HEK293 (cell line): Measurements from ENCODE around the gene KLK2.

Experiments used
- CTCF ChIA-PET: fragments of 350-600 bp; formaldehyde crosslinking; extraction: SDS; loops from one replicate; lab custom pipeline; 2021; ENCODE audit warnings: antibody characterized with exemption; lab: Yijun Ruan, JAX
- POLR2A ChIA-PET: fragments of 300-600 bp; formaldehyde crosslinking; extraction: SDS; loops from one replicate; lab custom pipeline; 2020; ENCODE audit warnings: antibody characterized with exemption, inconsistent platforms; lab: Yijun Ruan, JAX
- H3K27ac ChIP-seq: fragments of 200-500 bp; sonication (Bioruptor generic); 2 replicates; pipeline ENCODE4 v1.5.1; 2014; ENCODE audit warnings: low read depth, low read length, control low read depth, inconsistent platforms; ENCODE audit errors: extremely low read depth
- H3K36me3 ChIP-seq, 2 experiments: fragments of 200-500 bp in 1 of 2; sonication (Bioruptor generic) in 1 of 2; 1 replicate in 1 of 2; 2 replicates in 1 of 2; pipeline ENCODE4 v1.5.1; 2014 to 2017; ENCODE audit warnings: inconsistent platforms in 2 of 2, low read length in 2 of 2; ENCODE audit not compliant: control insufficient read depth in 2 of 2, insufficient read depth in 1 of 2
- H3K4me1 ChIP-seq: fragments of 200-500 bp; sonication (Bioruptor generic); 2 replicates; pipeline ENCODE4 v1.5.1; 2014; ENCODE audit warnings: mild to moderate bottlenecking, low read length, inconsistent platforms; ENCODE audit not compliant: control insufficient read depth, insufficient read depth
- H3K4me3 ChIP-seq: 2 replicates; pipeline ENCODE4 v1.5.1; 2011; ENCODE audit warnings: low read depth, mild to moderate bottlenecking, control low read depth, low read length, moderate library complexity
- H3K9me3 ChIP-seq: fragments of 200-500 bp; sonication (Bioruptor generic); 2 replicates; pipeline ENCODE4 v1.5.1; 2014; ENCODE audit warnings: low read depth, low read length, inconsistent platforms; ENCODE audit not compliant: control insufficient read depth, insufficient read depth
- EGR2 ChIP-seq: fragments of 450-650 bp; formaldehyde crosslinking; IDR thresholded peaks from 2 replicates; pipeline ENCODE4 v1.5.1; 2016; ENCODE audit warnings: low read depth, missing biosample characterization, missing genetic modification characterization
- ELK4 ChIP-seq: IDR thresholded peaks from 2 replicates; pipeline ENCODE4 v1.6.1; 2011; ENCODE audit warnings: mild to moderate bottlenecking, low read depth, low read length, borderline replicate concordance
- GLIS1 ChIP-seq: fragments of 450-650 bp; formaldehyde crosslinking; IDR thresholded peaks from 2 replicates; pipeline ENCODE4 v1.5.1; 2016; ENCODE audit warnings: missing biosample characterization, missing genetic modification characterization
- PRDM6 ChIP-seq: fragments of 450-650 bp; formaldehyde crosslinking; IDR thresholded peaks from 2 replicates; pipeline ENCODE4 v1.5.1; 2017; ENCODE audit warnings: missing biosample characterization, missing genetic modification characterization
- REST ChIP-seq: fragments of 450-650 bp; formaldehyde crosslinking; IDR thresholded peaks from 2 replicates; pipeline ENCODE4 v1.5.1; 2016; ENCODE audit warnings: missing biosample characterization, missing genetic modification characterization
- SCRT1 ChIP-seq: fragments of 450-650 bp; formaldehyde crosslinking; IDR thresholded peaks from 2 replicates; pipeline ENCODE4 v1.5.1; 2016; ENCODE audit warnings: missing biosample characterization, missing genetic modification characterization, borderline replicate concordance
- SP7 ChIP-seq: fragments of 450-650 bp; formaldehyde crosslinking; IDR thresholded peaks from 2 replicates; pipeline ENCODE4 v1.5.1; 2016; ENCODE audit warnings: missing biosample characterization, missing genetic modification characterization
- ZBTB17 ChIP-seq: fragments of 450-650 bp; formaldehyde crosslinking; IDR thresholded peaks from 2 replicates; pipeline ENCODE4 v1.5.1; 2016; ENCODE audit warnings: missing biosample characterization, missing genetic modification characterization
- ZFP69B ChIP-seq: fragments of 450-650 bp; formaldehyde crosslinking; IDR thresholded peaks from 2 replicates; pipeline ENCODE4 v1.5.1; 2016; ENCODE audit warnings: missing biosample characterization, missing genetic modification characterization
- ZNF132 ChIP-seq: fragments of 450-650 bp; formaldehyde crosslinking; IDR thresholded peaks from 2 replicates; pipeline ENCODE4 v1.5.1; 2017; ENCODE audit warnings: missing biosample characterization, missing genetic modification characterization, borderline replicate concordance
- ZNF133 ChIP-seq: fragments of 450-650 bp; formaldehyde crosslinking; IDR thresholded peaks from 2 replicates; pipeline ENCODE4 v1.5.1; 2016; ENCODE audit warnings: missing biosample characterization, missing genetic modification characterization
- ZNF138 ChIP-seq: fragments of 450-650 bp; formaldehyde crosslinking; IDR thresholded peaks from 2 replicates; pipeline ENCODE4 v1.5.1; 2016; ENCODE audit warnings: missing biosample characterization, missing genetic modification characterization, borderline replicate concordance
- ZNF157 ChIP-seq: fragments of 450-650 bp; formaldehyde crosslinking; IDR thresholded peaks from 2 replicates; pipeline ENCODE4 v1.5.1; 2016; ENCODE audit warnings: missing biosample characterization, missing genetic modification characterization
- ZNF19 ChIP-seq: fragments of 450-650 bp; formaldehyde crosslinking; IDR thresholded peaks from 2 replicates; pipeline ENCODE4; 2016; ENCODE audit warnings: missing biosample characterization, missing genetic modification characterization, low read depth
- ZNF335 ChIP-seq: fragments of 450-650 bp; formaldehyde crosslinking; conservative IDR thresholded peaks from 2 replicates; pipeline ENCODE4 v1.5.1; 2016; ENCODE audit warnings: missing biosample characterization, missing genetic modification characterization
- ZNF449 ChIP-seq: fragments of 450-650 bp; formaldehyde crosslinking; IDR thresholded peaks from 2 replicates; pipeline ENCODE4 v1.5.1; 2017; ENCODE audit warnings: missing biosample characterization, mild to moderate bottlenecking, missing genetic modification characterization, moderate library complexity
- ZNF560 ChIP-seq: fragments of 450-650 bp; formaldehyde crosslinking; IDR thresholded peaks from 2 replicates; pipeline ENCODE4 v1.5.1; 2017; ENCODE audit warnings: missing biosample characterization, missing genetic modification characterization, borderline replicate concordance
- ZNF747 ChIP-seq: fragments of 450-650 bp; formaldehyde crosslinking; IDR thresholded peaks from 2 replicates; pipeline ENCODE4 v1.5.1; 2016; ENCODE audit warnings: missing biosample characterization, missing genetic modification characterization
- ZNF76 ChIP-seq: fragments of 450-650 bp; formaldehyde crosslinking; IDR thresholded peaks from 2 replicates; pipeline ENCODE4; 2016; ENCODE audit warnings: low read depth, missing biosample characterization, missing genetic modification characterization, borderline replicate concordance

KLK2 gene

GRCh38 chr19:50926144-50926543 is 52.9 kb downstream of the KLK2 start:
- Histone ChIP-seq H3K27ac (no peak overlapping the region), H3K9me3 (no peaks in the 10 kb centered on the region), H3K4me1 (peaks cover 3% of the 10 kb centered on the region), H3K4me3 (no peak overlapping the region), H3K36me3 (no peaks in the 10 kb centered on the region)
- CTCF ChIA-PET, result interaction anchor here (0.6 to 2.4 kb wide), 8 partner anchors 11 to 779 kb away, joined by 3 to 10 read pairs (median 4); no protein-coding TSS in a partner anchor
- no peak for TF ChIP-seq ZNF560
- peak; percentile 73 for TF ChIP-seq REST
- TF ChIP-seq, all 188 proteins: peak for 1
- POLR2A ChIA-PET, result no interaction called here

GRCh38 chr19:50928831-50929230 is 55.6 kb downstream of the KLK2 start:
- ChIA-PET CTCF (interaction anchor here (0.5 to 1.6 kb wide), 6 partner anchors 11 to 168 kb away, joined by 3 to 5 read pairs (median 3); no protein-coding TSS in a partner anchor), POLR2A (no interaction called here)
- no peak for TF ChIP-seq ZNF133 (tag by site-specific recombination)
- TF ChIP-seq ZNF138, result no peak
- no peak for TF ChIP-seq ZNF449 (tag by site-specific recombination)
- TF ChIP-seq ELK4, result no peak
- no peak for TF ChIP-seq PRDM6 (tag by site-specific recombination)
- TF ChIP-seq GLIS1 (tag by site-specific recombination), result no peak
- TF ChIP-seq ZNF335 (tag by site-specific recombination), result no peak
- TF ChIP-seq ZNF76 (tag by site-specific recombination), result no peak
- TF ChIP-seq ZNF747 (tag by site-specific recombination), result no peak
- no peak for TF ChIP-seq ZFP69B (tag by site-specific recombination)
- no peak for TF ChIP-seq ZNF132 (tag by site-specific recombination)
- no peak for TF ChIP-seq ZNF19 (tag by site-specific recombination)
- TF ChIP-seq SP7 (tag by site-specific recombination), result no peak
- TF ChIP-seq ZBTB17 (tag by site-specific recombination), result no peak
- TF ChIP-seq ZNF157, result no peak
- no peak for TF ChIP-seq SCRT1
- no peak for TF ChIP-seq EGR2 (tag by site-specific recombination)
- TF ChIP-seq, all 188 proteins: peak for 0

More at GRCh38 chr19:50928831-50929230, 55.6 kb downstream of the KLK2 start:
- H3K4me1 ChIP-seq, result no peaks in the 10 kb centered on the region
- H3K27ac ChIP-seq, result no peak overlapping the region
- H3K36me3 ChIP-seq, result no peaks in the 10 kb centered on the region
- H3K9me3 ChIP-seq, result no peaks in the 10 kb centered on the region
- H3K4me3 ChIP-seq, result no peak overlapping the region
